Fibroblast of skin of right biceps (primary cell): ENCODE results near the gene NSUN6.
A peak's percentile ranks its signal among the peaks of the same experiment; 100 is the strongest.
"Not testable (repeated sequence)": the region's sequence is repeated elsewhere in the genome, so short reads cannot be mapped to it uniquely, and the experiment has no call there.

ENCODE experiments used
- DNase-seq: peaks from one replicate; pipeline ENCODE4 v3.0.0-alpha.2; 2013

Gene NSUN6

GRCh38 chr10:18607503-18608378 lies 43.6 kb downstream of the NSUN6 start:
- DNase-seq, result peak; percentile 88

- DNase-seq, result peak; percentile 46
These were observed 45.2 kb downstream of the NSUN6 start for GRCh38 chr10:18606051-18606695.

DNA sequence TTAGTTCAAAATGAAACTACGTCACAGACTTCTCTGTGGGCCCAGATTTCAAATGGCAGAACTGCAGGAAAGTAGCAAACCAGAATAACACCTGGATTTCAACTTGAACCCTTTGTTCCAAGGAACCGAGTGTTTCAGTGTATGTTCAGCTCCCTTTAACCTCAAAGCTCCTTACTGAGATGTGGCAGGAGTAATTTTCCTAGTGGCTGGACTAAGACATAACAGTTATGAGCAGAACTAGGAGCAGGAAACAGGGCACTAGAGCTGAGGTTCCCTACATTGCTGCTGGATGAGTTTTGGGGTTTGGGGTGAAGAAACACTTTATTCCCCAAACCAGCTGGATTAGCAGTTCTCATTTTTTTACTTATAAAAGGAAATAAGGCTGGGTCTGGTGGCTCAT lies 50.1 kb downstream of the NSUN6 start:
- DNase-seq, result no peak

- DNase-seq, result no peak
These were observed 52.0 kb downstream of the NSUN6 start for GRCh38 chr10:18599392-18599791.

DNA sequence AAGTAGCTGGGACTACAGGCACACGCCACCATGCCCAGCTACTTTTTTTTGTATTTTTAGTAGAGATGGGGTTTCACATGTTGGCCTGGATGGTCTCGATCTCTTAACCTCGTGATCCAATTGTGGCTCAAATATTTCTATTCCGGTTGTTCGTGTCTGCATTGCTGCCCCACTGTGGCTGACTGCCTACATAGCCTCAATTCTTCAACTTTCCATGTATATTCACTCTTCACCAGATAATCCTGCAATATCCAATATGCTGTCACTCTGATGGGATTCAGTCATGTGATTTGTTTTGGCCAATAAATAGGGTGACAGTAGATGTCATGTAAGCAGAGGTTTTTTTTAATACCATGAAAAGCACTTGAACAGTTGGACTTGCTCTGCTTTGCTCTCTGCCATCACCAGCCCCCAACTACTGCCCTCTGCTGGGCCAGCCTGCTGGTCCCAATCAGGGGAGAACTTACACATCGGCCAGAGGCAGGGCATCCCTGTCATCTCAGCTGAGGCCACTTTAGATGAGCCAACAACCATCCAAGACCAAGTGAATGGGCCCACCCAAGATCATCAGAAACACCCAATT lies 56.7 kb downstream of the NSUN6 start:
- no peak for DNase-seq

- DNase-seq, result not testable (repeated sequence)
These were observed 60.2 kb downstream of the NSUN6 start for GRCh38 chr10:18591141-18591540.

GRCh38 chr10:18586637-18587036 lies 64.8 kb downstream of the NSUN6 start:
- DNase-seq, result not testable (repeated sequence)

GRCh38 chr10:18583575-18584270 lies 67.7 kb downstream of the NSUN6 start:
- no peak for DNase-seq

- peak; percentile 54 for DNase-seq
These were observed 68.6 kb downstream of the NSUN6 start for GRCh38 chr10:18582803-18583202.

- no peak for DNase-seq
These were observed 73.3 kb downstream of the NSUN6 start for GRCh38 chr10:18577823-18578685.

GRCh38 chr10:18576586-18576985 lies 74.8 kb downstream of the NSUN6 start:
- DNase-seq, result no peak

GRCh38 chr10:18572959-18573561 lies 78.3 kb downstream of the NSUN6 start:
- no peak for DNase-seq

- DNase-seq, result no peak
These were observed 79.6 kb downstream of the NSUN6 start for GRCh38 chr10:18571780-18572179.

DNA sequence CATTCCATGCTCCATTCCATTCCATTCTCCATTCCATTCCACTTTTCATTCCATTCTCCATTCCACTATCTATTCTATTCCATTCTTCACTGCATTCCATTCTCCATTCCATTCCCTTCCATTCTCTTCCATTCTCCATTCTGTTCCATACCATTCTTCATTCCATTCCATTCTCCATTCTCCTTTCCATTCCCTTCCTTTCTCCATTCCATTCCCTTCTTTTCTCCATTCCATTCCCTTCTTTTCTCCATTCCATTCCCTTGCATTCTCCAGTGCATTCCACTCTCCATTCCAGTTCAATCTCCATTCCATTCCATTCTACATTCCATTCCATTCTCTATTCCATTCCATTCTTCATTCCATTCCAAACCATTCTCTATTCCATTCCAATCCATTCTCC lies 80.3 kb downstream of the NSUN6 start:
- no peak for DNase-seq

DNA sequence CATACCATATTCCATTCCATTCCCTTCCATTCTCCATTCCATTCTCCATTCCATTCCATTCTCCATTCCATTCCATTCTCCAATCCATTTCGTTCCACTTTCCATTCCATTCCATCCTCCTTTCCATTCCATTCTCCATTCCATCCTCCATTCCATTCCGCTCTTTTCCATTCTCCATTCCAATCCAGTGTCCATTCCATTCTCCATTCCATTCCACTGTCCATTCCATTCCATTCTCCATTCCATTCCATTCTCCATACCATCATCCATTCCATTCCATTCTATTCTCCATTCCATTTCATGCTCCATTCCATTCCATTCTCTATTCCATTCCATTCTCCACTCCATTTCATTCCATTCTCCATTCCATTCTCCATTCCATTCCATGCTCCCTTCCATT lies 81.0 kb downstream of the NSUN6 start:
- DNase-seq, result not testable (repeated sequence)

DNA sequence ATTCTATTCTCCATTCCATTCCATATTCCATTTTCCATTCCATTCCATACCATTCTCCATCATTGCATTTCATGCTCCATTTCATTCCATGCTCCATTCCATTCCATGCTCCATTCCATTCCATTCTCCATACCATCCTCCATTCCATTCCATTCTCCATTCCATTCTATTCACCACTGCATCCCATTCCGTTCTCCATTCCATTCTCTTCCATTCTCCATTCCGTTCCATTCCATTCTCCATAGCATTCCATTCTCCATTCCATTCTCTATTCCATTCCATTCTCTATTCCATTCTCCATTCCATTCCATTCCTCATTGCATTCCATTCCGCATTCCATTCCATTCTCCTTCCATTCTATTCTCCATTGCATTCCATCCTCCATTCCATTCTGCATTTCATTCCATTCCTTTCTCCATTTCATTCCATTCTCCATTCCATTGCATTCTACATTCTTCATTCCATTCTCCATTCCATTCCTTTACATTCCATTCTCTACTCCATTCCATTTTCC lies 84.0 kb downstream of the NSUN6 start:
- no peak for DNase-seq

DNA sequence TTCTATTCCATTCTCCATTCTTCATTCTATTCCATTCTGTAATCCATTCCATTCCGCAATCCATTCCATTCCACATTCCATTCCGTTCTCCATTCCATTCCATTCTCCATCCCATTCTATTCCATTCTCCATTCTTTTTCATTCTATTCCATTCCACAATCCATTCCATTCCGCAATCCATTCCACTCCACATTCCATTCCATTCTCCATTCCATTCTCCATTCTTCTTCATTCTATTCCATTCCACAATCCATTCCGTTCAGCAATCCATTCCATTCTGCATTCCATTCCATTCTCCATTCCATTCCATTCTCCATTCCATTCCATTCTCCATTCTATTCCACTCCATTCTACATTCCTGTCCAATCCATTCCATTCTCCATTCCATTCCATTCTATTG lies 85.2 kb downstream of the NSUN6 start:
- no peak for DNase-seq

- DNase-seq, result no peak
These were observed 86.4 kb downstream of the NSUN6 start for GRCh38 chr10:18565006-18565405.

- DNase-seq, result no peak
These were observed 88.2 kb downstream of the NSUN6 start for GRCh38 chr10:18563003-18563726.

- DNase-seq, result no peak
These were observed 89.4 kb downstream of the NSUN6 start for GRCh38 chr10:18561861-18562551.
